ENCODE data around the gene DNAH2. TPM values are rescaled to one million over a fixed set of nuclear protein-coding genes. Genes with fewer than 3 reads are reported as not detected.

The DNAH2 gene
- total RNA-seq, 4 donors from 2014 or later, result under 0.01 to 1.4 (median 0.48) TPM

- peaks cover 0 to 17% of the 10 kb centered on the region in 2 donors for H3K4me1 ChIP-seq
- intact Hi-C loops (cut with DNase I; ENCODE audit: low total_unique reads), result no loop called here
- H3K9me3 ChIP-seq, result no peaks in the 10 kb centered on the region
- H3K27ac ChIP-seq, result no peak overlapping the region
- H3K4me3 ChIP-seq, result no peak overlapping the region
- H3K36me3 ChIP-seq, result no peaks in the 10 kb centered on the region
- TF ChIP-seq CTCF (IDR thresholded peaks at IDR 0.05) (no peak), POLR2A (IDR thresholded peaks at IDR 0.05) (no peak)
- DNase-seq, result no peak
- H3K27me3 ChIP-seq, result no peaks in the 10 kb centered on the region
These were observed 9.4 kb upstream of the DNAH2 start for GRCh38 chr17:7707858-7708750.

- DNase-seq, result no peak
- Histone ChIP-seq H3K4me1 (peaks cover 0 to 13% of the 10 kb centered on the region in 2 donors), H3K4me3 (no peak overlapping the region), H3K9me3 (no peaks in the 10 kb centered on the region), H3K27me3 (no peaks in the 10 kb centered on the region), H3K27ac (no peak overlapping the region), H3K36me3 (no peaks in the 10 kb centered on the region)
- intact Hi-C loops (cut with DNase I; ENCODE audit: low total_unique reads), result no loop called here
- TF ChIP-seq POLR2A (IDR thresholded peaks at IDR 0.05) (no peak), CTCF (IDR thresholded peaks at IDR 0.05) (no peak)
These were observed 8.5 kb upstream of the DNAH2 start for GRCh38 chr17:7709031-7709430.

- no peak for DNase-seq
- TF ChIP-seq CTCF (IDR thresholded peaks at IDR 0.05) (no peak), POLR2A (IDR thresholded peaks at IDR 0.05) (no peak)
- intact Hi-C loops (cut with DNase I; ENCODE audit: low total_unique reads), result no loop called here
- Histone ChIP-seq H3K36me3 (no peaks in the 10 kb centered on the region), H3K27me3 (no peaks in the 10 kb centered on the region), H3K9me3 (no peaks in the 10 kb centered on the region), H3K4me1 (peaks cover 0 to 2% of the 10 kb centered on the region in 2 donors), H3K27ac (no peak overlapping the region), H3K4me3 (no peak overlapping the region)
These were observed 7.2 kb upstream of the DNAH2 start for GRCh38 chr17:7710301-7710700.

GRCh38 chr17:7711051-7711755 is 6.3 kb upstream of the DNAH2 start:
- H3K4me1 ChIP-seq, result no peaks in the 10 kb centered on the region
- no peaks in the 10 kb centered on the region for H3K9me3 ChIP-seq
- H3K27ac ChIP-seq, result no peak overlapping the region
- H3K4me3 ChIP-seq, result no peak overlapping the region
- H3K27me3 ChIP-seq, result no peaks in the 10 kb centered on the region
- TF ChIP-seq CTCF (IDR thresholded peaks at IDR 0.05) (no peak), POLR2A (IDR thresholded peaks at IDR 0.05) (no peak)
- H3K36me3 ChIP-seq, result no peaks in the 10 kb centered on the region
- no peak for DNase-seq
- intact Hi-C loops (cut with DNase I; ENCODE audit: low total_unique reads), result no loop called here
